Endothelial cell of umbilical vein (primary cell): Measurements from ENCODE around the gene HLA-DQA2. TPM values are rescaled to one million over a fixed set of nuclear protein-coding genes. Genes with fewer than 3 reads are reported as not detected.

Source experiments
- BruUV-seq: library from RNA; stranded (reverse); fragments of 400-500 nt; replicated peaks from 2 replicates; lab custom pipeline; 2021; lab: Mats Ljungman, UMichigan
- CTCF ChIA-PET: fragments of 300-600, 350-600 bp; sonication (Branson Sonifier 250); formaldehyde crosslinking; loops from one replicate; lab custom pipeline; 2021; ENCODE audit warnings: antibody characterized with exemption, inconsistent platforms; lab: Charles Lee
- POLR2A ChIA-PET: fragments of 300-600, 350-600 bp; sonication (Branson Sonifier 250); formaldehyde crosslinking; loops from one replicate; lab custom pipeline; 2021; ENCODE audit warnings: antibody characterized with exemption, inconsistent platforms; lab: Charles Lee
- DNase-seq: peaks from one replicate; pipeline ENCODE4 v3.0.0-alpha.2; 2011; ENCODE audit warnings: low read depth, low spot score
- FAIRE-seq: peaks from 2 replicates; lab custom pipeline; 2011; peaks lifted over from hg19 to GRCh38; lab: Jason Lieb, UNC
- H2AFZ ChIP-seq: 2 replicates; pipeline ENCODE4 v1.6.0; 2012; ENCODE audit warnings: low read depth, low read length, control low read depth, inconsistent platforms
- H3K27ac ChIP-seq: 2 replicates; pipeline ENCODE4 v1.5.1; 2011; ENCODE audit warnings: low read depth, mild to moderate bottlenecking, control low read depth, low read length, moderate library complexity; ENCODE audit not compliant: insufficient read depth
- H3K27me3 ChIP-seq, 2 experiments: 2 replicates each; pipeline versions ENCODE4 v1.6.0 to v1.6.1; 2011; ENCODE audit warnings: low read length in 2 of 2, mixed read lengths in 1 of 2; ENCODE audit not compliant: control insufficient read depth in 2 of 2, insufficient read depth in 2 of 2
- H3K36me3 ChIP-seq, 2 experiments: 2 replicates in 1 of 2; 3 replicates in 1 of 2; pipeline ENCODE4 v1.5.1; 2011; ENCODE audit warnings: low read length in 2 of 2, mild to moderate bottlenecking in 1 of 2, moderate library complexity in 1 of 2; ENCODE audit not compliant: control insufficient read depth in 2 of 2, insufficient read depth in 2 of 2; ENCODE audit errors: extremely low read depth in 1 of 2
- H3K4me1 ChIP-seq: 3 replicates; pipeline ENCODE4 v1.5.1; 2011; ENCODE audit warnings: mild to moderate bottlenecking, low read length; ENCODE audit not compliant: control insufficient read depth, insufficient read depth; ENCODE audit errors: extremely low read depth
- H3K4me2 ChIP-seq: 2 replicates; pipeline ENCODE4 v1.6.1; 2011; ENCODE audit warnings: low read length, control low read depth, mixed read lengths; ENCODE audit not compliant: insufficient read depth
- H3K4me3 ChIP-seq, 3 experiments: fragments of 200-600 bp in 1 of 3; sonication (generic), shearing (Covaris generic) in 1 of 3; replicated peaks in 1 of 3; 2 replicates each; pipeline ENCODE4 v1.5.1; 2011 to 2016; ENCODE audit warnings: control low read depth in 3 of 3, low read length in 3 of 3, mild to moderate bottlenecking in 2 of 3, inconsistent platforms in 1 of 3, low read depth in 1 of 3, moderate library complexity in 1 of 3; ENCODE audit not compliant: insufficient read depth in 1 of 3
- H3K79me2 ChIP-seq: 2 replicates; pipeline ENCODE4 v1.6.0; 2012; ENCODE audit warnings: low read length, inconsistent platforms; ENCODE audit not compliant: control insufficient read depth, insufficient read depth
- H3K9ac ChIP-seq: replicated peaks from 2 replicates; pipeline ENCODE3; 2011; ENCODE audit warnings: low read length, control low read depth; ENCODE audit not compliant: insufficient read depth; ENCODE audit errors: extremely low read depth
- H3K9me1 ChIP-seq: replicated peaks from 3 replicates; pipeline ENCODE4 v1.6.0; 2011; ENCODE audit warnings: mild to moderate bottlenecking, low read length; ENCODE audit not compliant: control insufficient read depth, insufficient read depth; ENCODE audit errors: extremely low read depth
- H3K9me3 ChIP-seq: replicated peaks from 2 replicates; pipeline ENCODE4 v1.5.1; 2012; ENCODE audit warnings: low read length, inconsistent platforms; ENCODE audit not compliant: control insufficient read depth, insufficient read depth
- H4K20me1 ChIP-seq: replicated peaks from 2 replicates; pipeline ENCODE3; 2011; ENCODE audit warnings: mild to moderate bottlenecking, low read length; ENCODE audit not compliant: control insufficient read depth, insufficient read depth; ENCODE audit errors: extremely low read depth
- CTCF ChIP-seq, 2 donors: IDR thresholded peaks; 1 replicate in 1 of 2; 2 replicates in 1 of 2; pipeline ENCODE4 v1.5.1; 2011; ENCODE audit warnings: low read length in 2 of 2, mild to moderate bottlenecking in 2 of 2, moderate library complexity in 2 of 2, control low read depth in 1 of 2, inconsistent platforms in 1 of 2, low read depth in 1 of 2; ENCODE audit not compliant: insufficient read depth in 1 of 2; ENCODE audit errors: extremely low read depth in 1 of 2
- EZH2 ChIP-seq: IDR thresholded peaks from 2 replicates; pipeline ENCODE4 v1.6.1; 2012; ENCODE audit warnings: borderline replicate concordance, low read depth, mild to moderate bottlenecking, moderate library complexity, low read length, inconsistent platforms; ENCODE audit not compliant: severe bottlenecking
- FOS ChIP-seq: IDR thresholded peaks from 2 replicates; pipeline ENCODE4 v1.6.1; 2011; ENCODE audit warnings: mild to moderate bottlenecking, low read length, moderate library complexity, borderline replicate concordance; ENCODE audit not compliant: insufficient read depth
- GATA2 ChIP-seq: IDR thresholded peaks from 2 replicates; pipeline ENCODE4 v1.7.0; 2011; ENCODE audit warnings: low read depth, mild to moderate bottlenecking, moderate library complexity, mixed read lengths, low read length; ENCODE audit not compliant: insufficient read length, insufficient read depth
- JUN ChIP-seq: IDR thresholded peaks from 2 replicates; pipeline ENCODE4 v1.6.1; 2011; ENCODE audit warnings: borderline replicate concordance, low read depth; ENCODE audit not compliant: insufficient read length, insufficient read depth
- MYC ChIP-seq: IDR thresholded peaks from one replicate; pipeline ENCODE4 v1.6.1; 2011; ENCODE audit warnings: mild to moderate bottlenecking, low read depth, low read length
- POLR2A ChIP-seq: IDR thresholded peaks from 2 replicates; pipeline ENCODE4 v1.6.1; 2012; ENCODE audit warnings: low read depth, mild to moderate bottlenecking, control low read depth, low read length
- POLR2AphosphoS5 ChIP-seq: IDR thresholded peaks from 2 replicates; pipeline ENCODE4 v1.6.1; 2012; ENCODE audit warnings: low read depth, mild to moderate bottlenecking, control low read depth, low read length, moderate library complexity; ENCODE audit not compliant: insufficient read depth
- dilution Hi-C: fragments of 300-500 bp; cut with MboI; formaldehyde crosslinking; loops from one replicate; pipeline ENCODE4 v1.15.0; 2019; ENCODE audit warnings: low sequenced_read_pairs; ENCODE audit not compliant: extremely low pct_ligation_motif_present
- intact Hi-C: fragments of 100-400 bp; cut with micrococcal nuclease; formaldehyde crosslinking; loops from one replicate; pipeline ENCODE4 v1.10.0; 2022
- polyA plus RNA-seq, 4 experiments: library from polyadenylated mRNA; depleted of rRNA in 3 of 4; stranded (reverse) in 3 of 4; unstranded in 1 of 4; fragments of >200 nt; gene quantifications; 2 replicates each; pipeline versions ENCODE4 v1.2.1 to v1.2.3, GENCODE V29; 2011 to 2012; ENCODE audit warnings: missing spikeins in 1 of 4
- total RNA-seq: library from RNA; stranded (reverse); gene quantifications from 2 replicates; pipeline ENCODE4 v1.2.3, GENCODE V29; 2021
- TF ChIP-seq, protein P1 (sequence below): IDR thresholded peaks from 2 replicates; pipeline ENCODE4 v1.6.1; 2011; ENCODE audit not compliant: insufficient read depth, insufficient read length

HLA-DQA2 gene
- total and polyA plus RNA-seq, 2 donors (not counting 3 experiments of a cell fraction or from before 2014, with no cell fraction given) = not detected

DNA sequence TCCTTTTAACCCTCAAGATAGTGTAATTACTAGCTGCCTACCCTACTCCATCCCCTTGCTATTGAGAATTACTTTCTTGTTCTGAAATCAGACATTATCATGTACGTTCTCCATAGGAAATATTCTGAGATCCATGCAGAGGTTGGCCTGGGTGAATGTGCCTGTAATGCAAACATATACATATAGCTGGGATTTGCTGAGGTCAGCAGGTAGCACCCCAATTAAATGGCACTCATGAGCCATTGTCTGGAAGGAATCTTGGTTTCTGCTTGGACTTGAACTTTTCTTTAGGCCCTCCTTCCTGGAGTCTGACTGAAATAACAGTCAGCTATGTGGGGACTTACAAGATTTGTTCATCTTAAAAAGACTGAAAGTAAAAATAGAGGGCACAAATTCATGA lies 18.5 kb downstream of the HLA-DQA2 start:
- Histone ChIP-seq H3K9me3 (no peaks in the 10 kb centered on the region), H3K27ac (no peak overlapping the region), H3K27me3 (peaks cover 8 to 30% of the 10 kb centered on the region in 2 experiments), H4K20me1 (no peaks in the 10 kb centered on the region), H3K4me1 (no peaks in the 10 kb centered on the region), H3K4me3 (no peak overlapping the region), H3K9me1 (no peaks in the 10 kb centered on the region), H2AFZ (no peak overlapping the region), H3K4me2 (no peak overlapping the region), H3K9ac (no peak overlapping the region), H3K36me3 (no peaks in the 10 kb centered on the region), H3K79me2 (no peaks in the 10 kb centered on the region)
- no TSS peak for BruUV-seq
- ChIA-PET CTCF (no interaction called here), POLR2A (no interaction called here)
- dilution Hi-C loops = no loop called here
- FAIRE-seq (no peak), DNase-seq (no peak)
- no peak for TF ChIP-seq GATA2
- TF ChIP-seq MYC = no peak
- no peak for TF ChIP-seq JUN
- no peak for TF ChIP-seq POLR2A
- TF ChIP-seq, protein P1, sequence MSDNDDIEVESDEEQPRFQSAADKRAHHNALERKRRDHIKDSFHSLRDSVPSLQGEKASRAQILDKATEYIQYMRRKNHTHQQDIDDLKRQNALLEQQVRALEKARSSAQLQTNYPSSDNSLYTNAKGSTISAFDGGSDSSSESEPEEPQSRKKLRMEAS = no peak
- TF ChIP-seq POLR2AphosphoS5 = no peak
- no peak for TF ChIP-seq FOS
- TF ChIP-seq CTCF (IDR thresholded peaks at IDR 0.05; ENCODE audit: extremely low read depth in 1 of 2, insufficient read depth in 1 of 2, low read depth in 1 of 2, low read length in 2 of 2) = no peak
- no peak for TF ChIP-seq EZH2
- intact Hi-C loops = loop anchor here (1.0 kb wide), 1 partner anchor 96 kb away; no protein-coding TSS in a partner anchor
